Dermis lymphatic vessel endothelial cell (primary cell): ENCODE results near the gene HNRNPR. TPM values are rescaled to one million over a fixed set of nuclear protein-coding genes. Genes with fewer than 3 reads are reported as not detected.

Source experiments
- total RNA-seq: library from RNA; depleted of rRNA; stranded (reverse); fragments of >200 nt; gene quantifications from 2 replicates; pipeline ENCODE4 v1.2.1, GENCODE V29; 2014

HNRNPR gene
- total RNA-seq: 65.2 and 92.7 TPM in 2 replicates

GRCh38 chr1:23344111-23344986 is at the start of gene HNRNPR:
Gene HNRNPR (minus strand): TSS chr1:23344284. CDS start chr1:23341008, 3,276 bp downstream.

GRCh38 chr1:23369335-23370013 is 25.4 kb upstream of the HNRNPR start, which contains the start of gene ZNF436:
Gene ZNF436 (minus strand): TSS chr1:23369836. CDS start chr1:23368005, 1,831 bp downstream.

Other genes starting within 250 kb of the HNRNPR start
- 34.2 and 42.9 TPM in 2 replicates for gene LUZP1, start 175.4 kb downstream of the HNRNPR start, total RNA-seq
- under 0.01 TPM in 1 of 2 replicates, not detected in the other for gene HTR1D, start 126.8 kb downstream of the HNRNPR start, total RNA-seq
- 15.2 and 17.4 TPM in 2 replicates for gene ZNF436, start 25.6 kb upstream of the HNRNPR start, total RNA-seq
- gene TCEA3, start 80.5 kb upstream of the HNRNPR start, total RNA-seq: 0.22 and 0.34 TPM in 2 replicates
- 4.0 and 5.7 TPM in 2 replicates for gene ASAP3, start 139.9 kb upstream of the HNRNPR start, total RNA-seq
- 0.33 and 0.43 TPM in 2 replicates for gene E2F2, start 186.9 kb upstream of the HNRNPR start, total RNA-seq
- gene ID3, start 215.2 kb upstream of the HNRNPR start, total RNA-seq: 530 and 718 TPM in 2 replicates